ENCODE measurements around the gene GNB3.
A peak's percentile ranks its signal among the peaks of the same experiment; 100 is the strongest.

The GNB3 gene

DNA sequence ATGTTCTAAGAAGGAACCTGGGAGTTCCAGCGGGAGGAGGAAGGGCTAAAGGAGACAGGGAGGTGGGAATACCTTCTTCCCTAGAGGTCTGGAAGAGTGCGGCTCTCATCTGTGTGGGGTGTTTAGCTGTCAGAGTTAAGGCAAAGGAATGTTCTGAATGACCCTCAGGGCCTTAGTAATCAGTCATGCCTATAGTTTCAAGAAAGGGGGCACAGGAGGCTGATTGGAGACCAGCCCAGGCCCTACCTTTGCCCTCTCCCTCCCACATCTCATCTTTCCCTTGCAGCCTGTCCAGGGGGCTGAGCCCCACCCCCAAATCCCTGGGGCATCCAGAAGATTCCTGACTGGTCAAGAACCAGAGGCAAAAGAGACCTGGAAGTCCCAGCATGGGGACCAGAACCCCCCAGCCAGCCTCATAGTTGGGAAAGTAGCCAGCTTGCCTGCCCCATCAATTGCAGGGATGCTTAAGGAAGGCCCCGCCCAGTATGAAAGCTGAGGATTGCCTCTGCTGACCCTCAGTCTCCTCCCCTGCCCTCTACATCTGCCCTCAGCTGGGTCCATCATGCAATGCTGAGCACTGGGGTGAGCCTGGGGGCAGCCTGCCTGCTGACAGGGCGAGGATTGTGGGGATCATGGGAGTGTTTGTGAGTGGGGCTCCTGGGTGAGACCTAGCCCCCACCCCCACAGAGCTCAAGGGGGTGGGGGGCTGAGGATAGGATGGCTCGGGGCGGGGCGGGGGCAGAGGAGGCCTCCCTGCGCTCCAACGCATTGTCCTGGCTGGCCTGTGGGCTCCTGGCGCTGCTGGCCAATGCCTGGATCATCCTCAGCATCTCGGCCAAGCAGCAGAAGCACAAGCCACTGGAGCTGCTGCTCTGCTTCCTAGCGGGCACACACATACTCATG is 17.3 kb upstream of the GNB3 start:
- no peak for DNase-seq (ENCODE audit: low spot score)

DNA sequence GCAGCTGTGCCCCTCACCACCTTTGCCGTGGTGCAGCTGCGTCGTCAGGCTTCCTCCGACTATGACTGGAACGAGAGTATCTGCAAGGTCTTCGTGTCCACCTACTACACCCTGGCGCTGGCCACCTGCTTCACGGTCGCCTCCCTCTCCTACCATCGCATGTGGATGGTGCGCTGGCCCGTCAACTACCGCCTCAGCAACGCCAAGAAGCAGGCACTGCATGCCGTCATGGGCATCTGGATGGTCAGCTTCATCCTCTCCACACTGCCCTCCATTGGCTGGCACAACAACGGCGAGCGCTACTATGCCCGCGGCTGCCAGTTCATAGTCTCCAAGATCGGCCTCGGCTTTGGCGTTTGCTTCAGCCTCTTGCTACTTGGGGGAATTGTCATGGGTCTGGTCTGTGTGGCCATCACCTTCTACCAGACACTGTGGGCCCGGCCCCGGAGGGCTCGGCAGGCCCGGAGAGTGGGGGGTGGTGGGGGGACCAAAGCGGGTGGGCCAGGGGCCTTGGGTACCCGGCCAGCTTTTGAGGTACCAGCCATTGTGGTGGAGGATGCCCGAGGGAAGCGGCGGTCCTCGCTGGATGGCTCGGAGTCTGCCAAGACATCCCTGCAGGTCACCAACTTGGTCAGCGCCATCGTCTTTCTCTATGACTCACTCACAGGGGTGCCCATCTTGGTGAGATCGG is 16.5 kb upstream of the GNB3 start:
- no peak for DNase-seq (ENCODE audit: low spot score)

DNA sequence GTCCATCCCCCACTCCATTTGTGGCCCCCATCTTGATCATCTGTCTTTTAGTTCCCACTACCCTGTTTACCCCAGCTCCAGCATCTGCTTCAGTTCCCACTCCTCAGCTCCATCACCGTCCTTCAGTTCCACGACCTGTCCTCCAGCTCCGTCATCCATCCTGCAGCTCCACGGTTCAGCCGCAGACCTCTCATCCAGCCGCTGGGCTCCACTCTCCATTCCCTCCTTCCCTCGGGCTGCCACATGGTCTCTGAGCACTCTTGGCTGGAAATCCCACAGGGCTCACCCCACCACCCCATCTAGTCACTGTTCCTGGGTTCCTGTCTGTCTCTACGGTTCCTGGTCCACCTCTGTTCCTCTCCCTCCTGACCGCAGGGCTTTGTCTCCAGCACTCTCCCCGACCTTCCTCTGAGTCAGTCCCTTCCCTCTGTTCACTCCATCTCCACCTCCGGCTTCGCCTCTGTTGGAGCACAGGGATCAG is 15.8 kb upstream of the GNB3 start:
- no peak for DNase-seq (ENCODE audit: low spot score)

DNA sequence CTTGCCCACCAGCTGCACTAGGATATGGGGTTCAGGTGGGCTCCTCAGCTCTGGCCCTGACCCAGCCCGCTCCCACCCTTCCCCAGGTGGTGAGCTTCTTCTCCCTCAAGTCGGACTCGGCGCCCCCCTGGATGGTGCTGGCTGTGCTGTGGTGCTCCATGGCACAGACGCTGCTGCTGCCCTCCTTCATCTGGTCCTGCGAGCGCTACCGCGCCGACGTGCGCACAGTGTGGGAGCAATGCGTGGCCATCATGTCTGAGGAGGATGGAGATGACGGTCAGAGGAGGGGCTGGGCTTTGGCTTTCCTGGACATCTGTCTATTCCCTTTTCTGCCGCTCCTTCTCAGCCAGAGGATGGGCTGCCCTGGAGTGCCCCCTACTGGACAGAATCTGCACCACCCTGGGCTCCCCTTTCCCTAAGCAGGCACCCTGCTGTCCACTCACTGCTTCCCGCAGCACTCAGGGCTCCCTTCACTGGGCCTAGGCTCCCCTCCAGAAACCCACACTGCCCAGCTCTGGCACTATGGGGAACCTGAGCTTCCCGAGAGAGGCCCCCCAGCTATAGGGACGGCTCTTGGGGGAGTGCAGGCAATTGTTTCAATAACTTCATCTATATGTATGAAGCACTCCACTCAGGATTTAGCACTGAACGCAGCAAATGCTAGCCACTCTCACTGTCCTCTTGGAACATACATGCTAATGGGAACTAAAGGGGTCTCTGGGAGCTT is 15.2 kb upstream of the GNB3 start:
- peak; percentile 77 for DNase-seq (ENCODE audit: low spot score)

DNA sequence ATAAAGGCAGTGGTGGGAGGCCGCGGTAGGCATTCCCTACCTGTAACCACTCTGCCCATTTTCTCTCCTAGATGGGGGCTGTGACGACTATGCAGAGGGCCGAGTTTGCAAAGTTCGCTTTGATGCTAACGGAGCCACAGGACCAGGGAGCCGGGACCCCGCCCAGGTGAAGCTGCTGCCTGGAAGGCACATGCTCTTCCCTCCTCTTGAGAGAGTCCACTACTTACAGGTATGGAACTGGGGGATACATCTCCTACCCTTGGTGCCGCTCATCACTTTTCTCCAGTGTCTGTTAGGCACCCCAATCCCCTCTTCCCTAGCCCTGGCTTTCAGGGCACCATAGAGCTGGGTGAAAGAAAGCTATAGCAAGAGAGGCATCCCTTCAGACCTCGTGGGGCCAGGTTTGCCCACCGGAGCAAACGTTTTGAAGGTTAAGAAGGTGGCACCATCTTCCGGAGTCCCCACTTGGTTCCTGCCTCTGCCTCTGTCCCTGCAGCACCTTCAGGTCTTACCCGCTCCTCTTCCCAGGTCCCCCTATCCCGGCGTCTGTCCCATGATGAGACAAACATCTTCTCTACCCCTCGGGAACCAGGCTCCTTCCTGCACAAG is 14.5 kb upstream of the GNB3 start:
- no peak for DNase-seq (ENCODE audit: low spot score)

DNA sequence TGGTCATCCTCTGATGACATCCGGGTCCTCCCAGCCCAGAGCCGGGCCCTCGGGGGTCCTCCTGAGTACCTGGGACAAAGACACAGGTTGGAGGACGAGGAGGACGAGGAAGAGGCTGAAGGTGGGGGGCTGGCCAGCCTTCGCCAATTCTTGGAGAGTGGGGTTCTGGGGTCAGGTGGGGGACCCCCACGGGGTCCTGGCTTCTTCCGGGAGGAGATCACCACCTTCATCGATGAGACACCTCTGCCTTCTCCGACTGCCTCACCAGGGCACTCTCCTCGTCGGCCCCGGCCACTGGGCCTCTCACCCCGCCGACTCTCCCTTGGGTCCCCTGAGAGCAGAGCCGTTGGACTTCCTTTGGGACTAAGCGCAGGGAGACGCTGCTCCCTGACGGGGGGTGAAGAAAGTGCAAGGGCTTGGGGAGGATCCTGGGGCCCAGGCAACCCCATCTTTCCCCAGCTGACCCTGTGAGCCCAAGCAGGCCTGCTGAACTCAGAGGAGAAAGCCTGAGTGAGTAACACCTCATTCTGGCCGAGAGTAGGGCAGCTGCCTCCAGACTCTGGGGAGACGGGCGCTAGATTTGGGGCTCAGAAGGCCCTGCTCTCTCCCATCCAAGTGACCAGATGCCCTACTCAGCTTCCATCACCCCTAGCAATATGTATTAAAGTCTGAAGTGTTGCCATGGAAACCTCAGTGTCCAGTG is 13.8 kb upstream of the GNB3 start:
- DNase-seq (ENCODE audit: low spot score) = no peak

DNA sequence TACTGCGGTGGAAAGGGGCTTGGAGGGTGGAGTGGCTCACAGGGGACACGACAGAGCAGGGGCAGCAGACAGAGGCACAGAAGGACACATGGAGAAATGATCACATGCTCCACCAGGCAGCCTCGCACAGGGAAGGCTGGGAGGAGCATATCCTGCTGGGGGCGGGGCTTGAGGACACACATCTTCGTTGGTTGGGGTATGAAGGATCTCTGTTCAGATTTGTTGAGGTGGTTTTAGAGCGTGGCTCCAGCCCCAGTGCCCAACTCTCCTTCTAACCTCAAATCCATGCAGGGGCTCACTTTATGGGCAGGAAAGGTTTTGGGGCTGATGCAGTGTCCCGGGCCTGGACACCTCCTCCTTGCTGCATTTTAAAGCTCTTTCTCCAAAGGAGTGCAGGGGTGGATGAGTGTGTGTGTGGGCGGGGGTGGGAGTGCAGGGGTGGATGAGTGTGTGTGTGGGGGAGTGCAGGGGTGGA is 13.3 kb upstream of the GNB3 start:
- DNase-seq (ENCODE audit: low spot score) = no peak

DNA sequence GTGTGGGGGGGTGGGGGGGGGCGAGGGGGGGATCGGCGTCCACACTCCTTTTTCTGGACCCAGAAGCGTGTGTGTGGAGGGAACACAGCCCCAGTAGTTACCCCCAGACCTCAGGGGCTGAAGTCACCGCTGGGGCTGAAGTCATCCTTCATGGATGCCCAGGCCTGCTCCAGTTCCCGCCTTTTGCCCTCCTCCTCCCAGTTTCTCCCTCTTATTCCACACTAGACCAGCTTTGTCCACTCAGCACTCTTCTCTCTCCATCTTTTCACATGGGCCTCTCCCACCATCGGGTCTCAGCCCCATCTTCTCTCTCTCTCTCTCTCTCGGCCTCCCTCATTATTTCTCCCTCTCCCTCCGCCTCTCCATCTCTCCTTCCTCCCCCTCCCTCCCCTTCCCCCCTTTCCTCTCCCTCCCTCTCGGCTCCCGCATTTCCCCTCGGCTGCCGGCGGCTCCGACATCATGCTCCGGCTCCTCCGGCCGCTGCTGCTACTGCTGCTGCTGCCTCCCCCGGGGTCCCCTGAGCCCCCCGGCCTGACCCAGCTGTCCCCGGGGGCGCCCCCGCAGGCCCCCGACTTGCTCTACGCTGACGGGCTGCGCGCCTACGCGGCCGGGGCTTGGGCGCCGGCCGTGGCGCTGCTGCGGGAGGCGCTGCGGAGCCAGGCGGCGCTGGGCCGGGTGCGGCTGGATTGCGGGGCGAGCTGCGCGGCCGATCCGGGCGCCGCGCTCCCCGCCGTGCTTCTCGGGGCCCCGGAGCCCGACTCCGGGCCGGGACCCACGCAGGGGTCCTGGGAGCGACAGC is 12.5 kb upstream of the GNB3 start, which contains the start of gene P3H3:
Gene P3H3, plus strand, starts transcription at position 426 of the 799 bp plus-strand sequence. Its CDS starts 34 bp downstream, at position 460.
- no peak for DNase-seq (ENCODE audit: low spot score)

DNA sequence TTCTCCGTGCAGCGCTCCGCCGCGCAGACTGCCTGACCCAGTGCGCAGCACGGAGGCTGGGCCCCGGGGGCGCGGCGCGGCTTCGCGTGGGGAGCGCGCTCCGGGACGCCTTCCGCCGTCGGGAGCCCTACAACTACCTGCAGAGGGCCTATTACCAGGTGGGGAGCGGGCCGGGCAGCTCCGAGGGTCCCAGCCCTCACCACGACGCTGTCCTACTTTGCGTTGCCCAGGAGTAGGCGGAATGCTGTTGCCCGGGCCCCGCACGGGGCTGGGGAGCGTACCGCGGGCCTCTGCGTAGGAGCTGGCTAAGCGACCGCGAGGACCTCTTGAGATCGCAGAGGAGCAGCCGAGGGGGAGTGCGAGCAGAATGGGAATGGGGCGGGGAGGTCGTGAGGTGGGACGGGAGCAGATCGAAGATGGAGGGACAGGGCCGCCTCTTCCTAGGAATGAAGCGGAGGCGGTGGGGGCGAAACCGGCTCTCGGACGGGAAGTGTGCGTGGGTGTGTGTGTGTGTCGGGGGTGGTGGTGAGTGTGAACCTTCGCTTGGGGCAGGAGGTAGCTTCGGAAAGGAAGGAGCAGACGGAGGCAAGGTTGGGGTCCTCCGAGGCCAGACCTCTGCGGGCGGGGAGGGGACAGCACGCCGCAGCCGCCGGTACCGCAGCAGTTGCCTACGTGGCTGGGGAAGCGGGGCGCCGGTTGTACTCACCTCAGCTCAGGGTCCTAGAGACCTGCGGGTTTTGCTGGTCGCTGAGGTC is 11.8 kb upstream of the GNB3 start:
- DNase-seq (ENCODE audit: low spot score) = no peak

DNA sequence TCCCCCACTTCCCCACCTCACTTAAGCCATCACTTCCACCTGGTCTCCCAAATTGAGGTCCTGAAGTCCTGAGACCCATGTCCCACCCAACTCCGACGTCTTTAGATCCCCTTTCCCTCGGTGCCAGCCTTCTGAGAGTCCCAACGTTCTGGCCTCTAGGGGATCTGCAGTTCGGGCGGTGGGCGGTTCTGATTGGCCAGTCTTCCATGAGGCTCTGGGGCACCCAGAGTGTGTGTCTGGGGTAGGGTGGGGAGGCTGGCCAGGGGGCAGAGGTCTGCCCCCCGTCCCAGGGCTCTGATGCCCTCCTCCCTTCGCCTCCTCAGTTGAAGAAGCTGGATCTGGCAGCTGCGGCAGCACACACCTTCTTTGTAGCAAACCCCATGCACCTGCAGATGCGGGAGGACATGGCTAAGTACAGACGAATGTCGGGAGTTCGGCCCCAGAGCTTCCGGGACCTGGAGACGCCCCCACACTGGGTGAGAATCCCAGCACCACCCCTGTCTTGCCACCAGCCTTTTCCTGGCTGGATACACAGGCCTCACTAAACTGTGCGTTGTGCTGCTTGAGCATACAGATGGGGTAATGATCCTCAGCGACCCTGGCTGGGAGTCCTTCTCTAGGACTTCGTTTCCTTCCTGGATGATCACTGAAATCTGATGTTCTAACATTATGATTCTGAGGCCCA is 11.0 kb upstream of the GNB3 start:
- no peak for DNase-seq (ENCODE audit: low spot score)

DNA sequence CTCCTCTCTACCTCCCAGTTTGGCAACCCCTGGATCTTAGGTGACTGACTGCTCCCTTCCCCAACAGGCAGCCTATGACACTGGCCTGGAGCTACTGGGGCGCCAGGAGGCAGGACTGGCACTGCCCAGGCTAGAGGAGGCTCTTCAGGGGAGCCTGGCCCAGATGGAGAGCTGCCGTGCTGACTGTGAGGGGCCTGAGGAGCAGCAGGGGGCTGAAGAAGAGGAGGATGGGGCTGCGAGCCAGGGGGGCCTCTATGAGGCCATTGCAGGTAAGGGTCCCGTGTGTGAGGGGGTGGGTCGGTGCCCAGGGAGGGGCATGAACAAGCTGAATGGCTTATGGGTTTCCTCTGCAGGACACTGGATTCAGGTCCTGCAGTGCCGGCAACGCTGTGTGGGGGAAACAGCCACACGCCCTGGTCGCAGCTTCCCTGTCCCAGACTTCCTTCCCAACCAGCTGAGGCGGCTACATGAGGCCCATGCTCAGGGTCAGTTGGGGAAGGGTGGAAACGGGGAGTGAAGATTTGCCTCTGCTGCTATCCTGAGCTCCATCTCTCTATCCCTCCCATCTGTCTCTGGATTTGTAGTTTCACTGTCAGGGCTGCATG is 10.3 kb upstream of the GNB3 start:
- DNase-seq (ENCODE audit: low spot score) = no peak

DNA sequence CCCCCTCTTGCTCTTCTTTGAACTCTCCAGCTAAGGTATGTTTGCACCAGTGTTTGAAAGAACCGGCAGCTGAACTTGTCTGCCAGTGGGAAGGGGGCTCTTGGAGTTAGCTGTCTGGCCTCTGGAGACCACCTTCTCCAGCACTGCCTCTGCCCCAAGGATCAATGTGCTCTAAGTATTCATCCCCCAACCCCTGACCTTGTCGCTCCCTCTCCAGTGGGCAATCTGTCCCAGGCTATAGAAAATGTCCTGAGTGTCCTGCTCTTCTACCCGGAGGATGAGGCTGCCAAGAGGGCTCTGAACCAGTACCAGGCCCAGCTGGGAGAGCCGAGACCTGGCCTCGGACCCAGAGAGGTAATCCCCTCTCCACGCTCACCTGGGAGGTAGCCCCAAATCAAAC is 9.7 kb upstream of the GNB3 start:
- no peak for DNase-seq (ENCODE audit: low spot score)

DNA sequence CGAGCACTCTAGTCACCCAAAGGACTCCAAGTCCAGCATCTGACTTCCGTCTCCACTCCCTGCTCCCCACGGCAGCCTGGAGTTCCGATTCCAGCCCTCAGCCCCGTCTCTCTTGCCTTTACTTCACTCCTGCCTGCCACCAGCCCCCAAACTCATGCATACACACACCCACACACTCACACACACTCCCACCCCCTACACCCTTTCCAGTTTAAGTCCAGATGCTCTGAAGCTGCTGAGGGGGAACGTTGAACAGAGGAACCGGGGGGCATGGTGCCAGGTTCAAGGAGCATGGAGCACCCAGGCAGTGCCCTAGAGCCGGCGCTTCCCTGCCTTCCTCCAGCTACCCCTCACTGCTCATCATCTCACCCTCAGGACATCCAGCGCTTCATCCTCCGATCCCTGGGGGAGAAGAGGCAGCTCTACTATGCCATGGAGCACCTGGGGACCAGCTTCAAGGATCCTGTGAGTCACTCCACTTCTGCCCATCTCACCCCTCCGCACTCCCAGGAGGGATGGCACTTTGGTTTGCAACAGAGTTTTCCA is 9.2 kb upstream of the GNB3 start:
- DNase-seq (ENCODE audit: low spot score) = no peak

DNA sequence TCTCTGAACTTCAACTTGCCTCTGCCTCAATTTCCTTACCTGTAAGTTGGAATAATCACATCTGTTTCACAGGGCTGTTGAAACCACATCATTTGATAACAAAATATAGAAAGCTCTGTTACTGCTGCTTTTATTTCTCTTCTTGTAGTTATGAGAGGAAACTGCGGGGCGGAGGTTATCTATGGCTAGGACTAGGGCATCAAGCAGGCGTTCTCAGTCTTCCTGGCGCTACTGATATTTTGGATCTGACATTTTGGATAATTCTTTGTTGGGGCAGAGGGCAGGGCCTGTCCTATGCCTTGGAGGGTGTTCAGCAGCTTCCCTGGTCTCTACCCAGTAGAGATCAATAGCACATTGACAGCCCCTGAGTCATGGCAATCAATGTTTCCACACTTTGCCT is 8.6 kb upstream of the GNB3 start:
- DNase-seq (ENCODE audit: low spot score) = no peak

DNA sequence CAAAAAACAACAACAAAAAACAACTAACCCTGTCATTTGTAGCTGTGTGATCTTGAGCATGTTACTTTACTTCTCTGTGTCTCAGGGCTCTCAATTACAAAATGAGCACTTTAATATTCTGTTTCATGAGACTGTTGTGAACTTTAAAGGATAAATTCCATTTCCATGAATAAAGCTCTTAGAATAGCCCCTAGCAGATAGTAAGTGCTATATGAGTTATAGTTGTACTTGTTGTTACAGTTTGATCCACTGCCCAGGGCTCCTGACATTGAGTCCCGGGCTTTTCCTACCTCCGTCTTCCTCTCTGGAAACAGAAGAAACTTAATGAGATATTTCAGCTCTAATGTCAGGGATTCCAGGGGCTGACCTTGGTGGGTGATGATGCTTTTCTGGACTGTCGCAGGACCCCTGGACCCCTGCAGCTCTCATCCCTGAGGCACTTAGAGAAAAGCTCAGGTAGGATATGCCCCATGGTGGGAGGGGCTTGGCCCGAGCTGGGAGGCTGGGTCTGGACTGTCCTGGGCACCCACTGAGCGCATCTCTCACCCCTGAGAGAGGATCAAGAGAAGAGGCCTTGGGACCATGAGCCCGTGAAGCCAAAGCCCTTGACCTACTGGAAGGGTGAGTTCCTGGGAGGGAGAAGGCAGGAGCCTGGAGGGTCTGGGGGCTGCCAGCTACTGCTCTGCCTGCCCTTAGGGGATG is 7.4 kb upstream of the GNB3 start:
- DNase-seq (ENCODE audit: low spot score) = no peak

DNA sequence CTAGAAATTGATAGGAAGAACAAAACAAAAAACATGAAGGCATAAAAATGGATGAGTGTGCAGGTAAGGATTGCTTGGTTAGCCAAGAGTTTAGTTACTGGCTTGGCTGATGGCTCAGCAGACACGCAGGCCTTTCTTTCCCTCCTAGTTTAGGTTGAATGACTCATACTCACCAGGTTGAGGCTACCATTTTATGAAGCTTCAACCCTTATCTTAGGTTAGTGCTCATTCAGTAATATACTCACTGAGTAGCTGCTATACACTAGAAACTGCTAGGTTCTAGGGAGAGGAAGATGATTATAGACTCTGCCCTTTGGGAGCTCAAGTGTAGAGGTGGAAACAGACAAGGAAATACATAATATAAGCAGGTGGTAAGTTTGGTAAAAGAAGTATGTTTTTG is 6.5 kb upstream of the GNB3 start:
- no peak for DNase-seq (ENCODE audit: low spot score)

DNA sequence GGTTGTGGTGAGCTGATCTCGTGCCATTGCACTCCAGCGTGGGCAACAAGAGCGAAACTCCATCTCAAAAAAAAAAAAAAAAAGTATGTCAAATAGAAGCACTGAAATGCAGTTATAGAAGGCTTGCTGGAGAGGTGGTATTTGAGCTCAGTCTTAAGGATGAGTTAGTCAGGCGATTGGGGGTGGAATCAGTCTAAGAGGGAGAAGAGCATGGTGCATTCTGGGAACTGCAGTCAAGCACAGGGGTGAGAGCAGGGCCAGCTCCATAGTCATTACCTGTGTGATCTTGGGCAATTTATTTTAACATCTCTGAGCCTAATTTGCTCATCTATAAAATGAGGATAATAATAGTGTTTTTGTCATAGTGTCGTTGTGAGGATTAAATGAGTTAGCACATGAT is 5.9 kb upstream of the GNB3 start:
- no peak for DNase-seq (ENCODE audit: low spot score)

DNA sequence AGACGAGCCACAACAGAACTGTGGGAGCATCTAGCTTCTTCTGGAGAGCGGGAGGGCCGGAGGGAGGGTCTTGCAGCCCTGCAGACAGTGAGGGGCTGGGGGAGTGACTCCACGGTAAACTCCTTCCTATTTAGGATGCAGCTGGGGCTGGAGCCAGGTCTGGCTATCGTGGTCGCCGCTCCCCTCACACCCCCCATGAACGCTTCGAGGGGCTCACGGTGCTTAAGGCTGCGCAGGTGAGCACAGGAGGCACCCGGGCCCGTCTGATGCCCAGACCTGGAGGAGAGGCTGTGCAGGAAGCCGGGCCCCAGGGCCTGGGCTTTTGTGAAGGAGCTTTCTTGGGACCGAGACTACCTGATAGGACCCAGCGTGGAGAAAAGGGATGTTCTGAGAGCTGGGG is 3.9 kb upstream of the GNB3 start:
- no peak for DNase-seq (ENCODE audit: low spot score)
